IMR-90 (cell line): ENCODE results near the gene HCK.

ENCODE experiments used
- BHLHE40 ChIP-seq: fragments of 150-350 bp; IDR thresholded peaks from 2 replicates; pipeline ENCODE4 v1.6.1; 2016; ENCODE audit warnings: mild to moderate bottlenecking, low read depth, low read length
- CEBPB ChIP-seq: IDR thresholded peaks from 2 replicates; pipeline ENCODE4 v1.6.1; 2012; ENCODE audit warnings: low read depth, low read length, improper control_type of control experiment
- FOS ChIP-seq: fragments of 150-350 bp; IDR thresholded peaks from 2 replicates; pipeline ENCODE4 v1.6.1; 2016; ENCODE audit warnings: low read depth, low read length
- MAFK ChIP-seq: IDR thresholded peaks from 2 replicates; pipeline ENCODE4 v1.6.1; 2012; ENCODE audit warnings: low read depth, low read length, improper control_type of control experiment
- POLR2A ChIP-seq: IDR thresholded peaks from 2 replicates; pipeline ENCODE4 v1.6.1; 2012; ENCODE audit warnings: mild to moderate bottlenecking, low read depth, low read length
- RAD21 ChIP-seq: IDR thresholded peaks from 2 replicates; pipeline ENCODE4 v1.6.1; 2012; ENCODE audit warnings: low read length, improper control_type of control experiment
- TF ChIP-seq, protein P1 (sequence below): conservative IDR thresholded peaks from 2 replicates; pipeline ENCODE4 v1.5.1; 2012; ENCODE audit warnings: mild to moderate bottlenecking, low read depth, low read length, improper control_type of control experiment
- TF ChIP-seq, protein P2 (sequence below): fragments of 150-350 bp; IDR thresholded peaks from 2 replicates; pipeline ENCODE4 v1.6.1; 2017; ENCODE audit warnings: mild to moderate bottlenecking, antibody characterized with exemption, low read length, low read depth

- TF ChIP-seq, protein P1, sequence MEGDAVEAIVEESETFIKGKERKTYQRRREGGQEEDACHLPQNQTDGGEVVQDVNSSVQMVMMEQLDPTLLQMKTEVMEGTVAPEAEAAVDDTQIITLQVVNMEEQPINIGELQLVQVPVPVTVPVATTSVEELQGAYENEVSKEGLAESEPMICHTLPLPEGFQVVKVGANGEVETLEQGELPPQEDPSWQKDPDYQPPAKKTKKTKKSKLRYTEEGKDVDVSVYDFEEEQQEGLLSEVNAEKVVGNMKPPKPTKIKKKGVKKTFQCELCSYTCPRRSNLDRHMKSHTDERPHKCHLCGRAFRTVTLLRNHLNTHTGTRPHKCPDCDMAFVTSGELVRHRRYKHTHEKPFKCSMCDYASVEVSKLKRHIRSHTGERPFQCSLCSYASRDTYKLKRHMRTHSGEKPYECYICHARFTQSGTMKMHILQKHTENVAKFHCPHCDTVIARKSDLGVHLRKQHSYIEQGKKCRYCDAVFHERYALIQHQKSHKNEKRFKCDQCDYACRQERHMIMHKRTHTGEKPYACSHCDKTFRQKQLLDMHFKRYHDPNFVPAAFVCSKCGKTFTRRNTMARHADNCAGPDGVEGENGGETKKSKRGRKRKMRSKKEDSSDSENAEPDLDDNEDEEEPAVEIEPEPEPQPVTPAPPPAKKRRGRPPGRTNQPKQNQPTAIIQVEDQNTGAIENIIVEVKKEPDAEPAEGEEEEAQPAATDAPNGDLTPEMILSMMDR = no peak
- TF ChIP-seq POLR2A (no peak), CEBPB (no peak), RAD21 (no peak), MAFK (no peak), BHLHE40 (no peak), FOS (no peak)
- TF ChIP-seq, protein P2, sequence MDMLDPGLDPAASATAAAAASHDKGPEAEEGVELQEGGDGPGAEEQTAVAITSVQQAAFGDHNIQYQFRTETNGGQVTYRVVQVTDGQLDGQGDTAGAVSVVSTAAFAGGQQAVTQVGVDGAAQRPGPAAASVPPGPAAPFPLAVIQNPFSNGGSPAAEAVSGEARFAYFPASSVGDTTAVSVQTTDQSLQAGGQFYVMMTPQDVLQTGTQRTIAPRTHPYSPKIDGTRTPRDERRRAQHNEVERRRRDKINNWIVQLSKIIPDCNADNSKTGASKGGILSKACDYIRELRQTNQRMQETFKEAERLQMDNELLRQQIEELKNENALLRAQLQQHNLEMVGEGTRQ = no peak
Measured at GRCh38 chr20:32113591-32114260, 61.7 kb downstream of the HCK start.
